Neural cell (in vitro differentiated cells): Measurements from ENCODE around the gene SNCAIP.

Source experiments
- CTCF ChIP-seq: fragments of 450-650 bp; IDR thresholded peaks from 2 replicates; pipeline ENCODE4 v1.5.1; 2014; ENCODE audit warnings: antibody characterized with exemption, mild to moderate bottlenecking, moderate library complexity; ENCODE audit not compliant: poor library complexity, severe bottlenecking
- MXI1 ChIP-seq: fragments of 450-650 bp; conservative IDR thresholded peaks from 2 replicates; pipeline ENCODE4 v1.6.1; 2014; ENCODE audit warnings: antibody characterized with exemption, mild to moderate bottlenecking; ENCODE audit not compliant: poor library complexity, severe bottlenecking
- POLR2AphosphoS5 ChIP-seq: IDR thresholded peaks from 2 replicates; pipeline ENCODE4 v1.6.1; 2012
- RAD21 ChIP-seq: fragments of 450-650 bp; conservative IDR thresholded peaks from 2 replicates; pipeline ENCODE4 v1.6.1; 2014; ENCODE audit warnings: antibody characterized with exemption, mild to moderate bottlenecking, moderate library complexity

GRCh38 chr5:122473138-122473843, 161.3 kb downstream of the SNCAIP start:
- no peak for TF ChIP-seq CTCF
- TF ChIP-seq POLR2AphosphoS5 = no peak
- TF ChIP-seq MXI1 = no peak
- no peak for TF ChIP-seq RAD21
